ENCODE results near the gene CD8B. TPM values are rescaled to one million over a fixed set of nuclear protein-coding genes. Genes with fewer than 3 reads are reported as not detected.

The CD8B gene
- total and polyA plus RNA-seq, 12 donors = 0.11 to 4.5 (median 0.68) TPM; not detected in 1

GRCh38 chr2:86768189-86768949 is 93.3 kb downstream of the CD8B start:
- H3K4me3 ChIP-seq = no peak overlapping the region
- no peaks in the 10 kb centered on the region for H3K9me3 ChIP-seq (replicated peaks in 1 of 3)
- intact Hi-C loops (cut with DNase I) = no loop called here
- peak in 1 of 7 donors; percentile 16 for DNase-seq
- H3K4me1 ChIP-seq (replicated peaks in 1 of 2) = no peaks in the 10 kb centered on the region
- no peak for TF ChIP-seq CTCF (IDR thresholded peaks at IDR 0.05)
- TF ChIP-seq POLR2A (IDR thresholded peaks at IDR 0.05) = no peak
- H3K36me3 ChIP-seq (replicated peaks in 1 of 2) = peaks cover 0 to 29% of the 10 kb centered on the region in 2 donors
- WGBS, 4 donors = 75 to 78% (median 76%) methylated on average over 5 of the region's 5 CpGs
- no peak overlapping the region for H3K27ac ChIP-seq
- H3K27me3 ChIP-seq = no peaks in the 10 kb centered on the region

Other genes with a start within 250 kb of the CD8B start
- gene RNF103, start 238.0 kb downstream of the CD8B start, total RNA-seq = 10 to 100 TPM; 13.7 to 33.5 (median 28.9) TPM
- gene RNF103, start 238.0 kb downstream of the CD8B start, polyA plus RNA-seq = 10 to 100 TPM; 15.8 to 37.7 (median 19.1) TPM
- 10 to 100 TPM; 22.8 to 45.9 (median 38.8) TPM for gene RMND5A, start 141.6 kb downstream of the CD8B start, total RNA-seq
- 10 to 100 TPM in 2 of 3 donors, 1 to 10 TPM in 1; 8.2 to 28.4 (median 11.7) TPM for gene RMND5A, start 141.6 kb downstream of the CD8B start, polyA plus RNA-seq
- 1 to 10 TPM in 8 of 9 donors, not detected in 1; 1.1 to 4.4 (median 1.7) TPM for gene CD8A, start 71.0 kb downstream of the CD8B start, total RNA-seq
- gene CD8A, start 71.0 kb downstream of the CD8B start, polyA plus RNA-seq = 1 to 10 TPM; 1.9 to 3.5 (median 2.2) TPM
- 1 to 10 TPM in 2 of 9 donors, under 1 TPM in 4, not detected in 3; 0.14 to 3.0 (median 0.41) TPM for gene RGPD1, start 80.2 kb upstream of the CD8B start, total RNA-seq
- 1 to 10 TPM in 1 of 3 donors, under 1 TPM in 1, not detected in 1; 0.68 to 3.6 TPM for gene RGPD1, start 80.2 kb upstream of the CD8B start, polyA plus RNA-seq
- 1 to 10 TPM in 5 of 9 donors, under 1 TPM in 2, not detected in 2; 0.61 to 4.3 (median 2.8) TPM for gene PLGLB1, start 160.0 kb upstream of the CD8B start, total RNA-seq
- 10 to 100 TPM in 1 of 3 donors, 1 to 10 TPM in 1, under 1 TPM in 1; 0.81 to 16.4 (median 3.1) TPM for gene PLGLB1, start 160.0 kb upstream of the CD8B start, polyA plus RNA-seq